WI38 (cell line): ENCODE data around the gene DCLRE1B.

Experiments
- H3K4me3 ChIP-seq: 2 replicates; pipeline ENCODE4 v1.5.1; 2011; ENCODE audit warnings: low read depth, mild to moderate bottlenecking, control low read depth, low read length
- TF ChIP-seq, protein P1 (sequence below): IDR thresholded peaks from 2 replicates; pipeline ENCODE4 v1.5.1; 2012; ENCODE audit warnings: low read depth, mild to moderate bottlenecking, control low read depth, low read length

DCLRE1B gene

DNA sequence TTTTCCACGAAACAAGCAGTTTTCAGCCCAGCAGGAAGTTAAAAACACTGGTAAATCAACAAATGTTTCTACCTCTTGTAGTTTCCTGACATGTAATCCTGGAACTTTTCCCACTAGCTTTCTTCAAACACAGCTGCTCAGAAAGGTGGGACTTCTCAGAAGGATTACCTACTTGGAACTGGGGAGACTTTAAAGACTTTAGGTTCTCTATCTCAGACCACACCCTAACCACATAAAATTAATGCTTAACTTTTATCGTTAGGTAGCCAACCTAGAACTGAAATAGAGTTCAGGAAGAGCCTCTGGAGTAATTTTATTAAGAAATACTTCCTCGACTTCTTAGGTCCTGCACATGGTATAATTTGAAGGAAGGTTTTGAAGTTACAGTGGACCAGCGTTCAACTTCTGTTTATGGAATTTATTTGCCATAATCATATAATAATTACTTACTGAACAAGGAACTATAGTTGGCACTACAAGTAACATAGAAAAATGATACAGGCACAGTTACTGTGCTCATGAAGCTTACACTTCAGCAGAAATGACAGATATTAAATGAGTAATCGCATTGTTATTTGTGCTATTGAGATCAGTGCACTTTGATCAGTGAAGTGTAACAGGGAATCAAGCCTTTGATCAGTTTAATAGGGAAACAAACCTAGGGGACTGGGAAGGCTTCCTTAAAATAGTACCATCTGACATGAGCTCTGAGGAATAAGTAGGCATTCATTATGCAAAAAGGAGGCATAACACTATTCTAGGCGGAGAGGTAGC, 17.5 kb upstream of the DCLRE1B start, which contains the start of gene BCL2L15:
BCL2L15 (minus strand) TSS at position 180 of the 774 bp plus-strand sequence. CDS start 206 bp downstream, outside the sequence.
- TF ChIP-seq, protein P1, sequence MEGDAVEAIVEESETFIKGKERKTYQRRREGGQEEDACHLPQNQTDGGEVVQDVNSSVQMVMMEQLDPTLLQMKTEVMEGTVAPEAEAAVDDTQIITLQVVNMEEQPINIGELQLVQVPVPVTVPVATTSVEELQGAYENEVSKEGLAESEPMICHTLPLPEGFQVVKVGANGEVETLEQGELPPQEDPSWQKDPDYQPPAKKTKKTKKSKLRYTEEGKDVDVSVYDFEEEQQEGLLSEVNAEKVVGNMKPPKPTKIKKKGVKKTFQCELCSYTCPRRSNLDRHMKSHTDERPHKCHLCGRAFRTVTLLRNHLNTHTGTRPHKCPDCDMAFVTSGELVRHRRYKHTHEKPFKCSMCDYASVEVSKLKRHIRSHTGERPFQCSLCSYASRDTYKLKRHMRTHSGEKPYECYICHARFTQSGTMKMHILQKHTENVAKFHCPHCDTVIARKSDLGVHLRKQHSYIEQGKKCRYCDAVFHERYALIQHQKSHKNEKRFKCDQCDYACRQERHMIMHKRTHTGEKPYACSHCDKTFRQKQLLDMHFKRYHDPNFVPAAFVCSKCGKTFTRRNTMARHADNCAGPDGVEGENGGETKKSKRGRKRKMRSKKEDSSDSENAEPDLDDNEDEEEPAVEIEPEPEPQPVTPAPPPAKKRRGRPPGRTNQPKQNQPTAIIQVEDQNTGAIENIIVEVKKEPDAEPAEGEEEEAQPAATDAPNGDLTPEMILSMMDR, result no peak
- no peak within 1 kb of the TSS for H3K4me3 ChIP-seq

DNA sequence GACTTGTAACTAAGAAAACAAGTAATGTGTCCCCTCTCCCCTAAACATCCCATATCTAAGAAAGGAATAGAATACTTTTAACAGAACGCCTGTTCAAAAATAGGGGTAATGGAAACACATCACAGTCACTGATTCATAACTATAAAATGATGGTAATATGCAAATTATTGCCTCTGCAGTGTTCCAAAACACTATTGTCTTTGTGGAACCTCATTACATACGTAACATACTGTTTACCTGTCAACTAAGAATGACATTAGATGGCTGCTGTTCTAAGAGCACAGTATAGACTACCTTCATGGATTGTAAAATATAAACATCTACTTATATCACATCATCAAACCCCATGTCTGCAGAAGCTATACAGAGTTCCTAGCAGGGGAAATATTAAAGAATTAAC, 14.3 kb upstream of the DCLRE1B start:
- TF ChIP-seq, protein P1, result no peak
- H3K4me3 ChIP-seq, result no peak overlapping the region

DNA sequence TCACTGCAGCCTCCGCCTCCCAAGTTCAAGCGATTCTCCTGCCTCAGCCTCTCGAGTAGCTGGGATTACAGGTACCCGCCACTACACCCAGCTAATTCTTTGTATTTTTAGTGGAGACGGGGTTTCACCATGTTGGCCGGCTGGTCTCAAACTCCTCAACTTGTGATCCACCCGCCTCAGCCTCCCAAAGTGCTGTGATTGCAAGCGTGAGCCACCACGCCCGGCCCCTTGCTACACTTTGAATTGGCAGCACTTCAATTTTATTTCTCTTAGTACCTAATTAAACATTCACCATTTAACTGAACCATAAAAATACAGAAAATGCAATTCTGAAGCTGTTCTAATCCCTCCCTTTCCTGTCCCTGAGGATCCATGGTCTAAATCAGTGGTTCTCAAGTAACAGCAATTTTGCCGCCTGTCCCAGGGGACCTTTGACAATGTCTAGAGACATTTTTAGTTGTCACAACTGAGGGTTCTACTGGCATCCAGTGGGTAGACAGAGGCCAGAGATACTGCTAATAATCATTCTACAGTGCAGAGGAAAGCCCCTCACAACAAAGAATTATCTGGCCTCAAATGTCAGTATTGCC, 13.4 kb upstream of the DCLRE1B start:
- no peak overlapping the region for H3K4me3 ChIP-seq
- TF ChIP-seq, protein P1, result no peak

DNA sequence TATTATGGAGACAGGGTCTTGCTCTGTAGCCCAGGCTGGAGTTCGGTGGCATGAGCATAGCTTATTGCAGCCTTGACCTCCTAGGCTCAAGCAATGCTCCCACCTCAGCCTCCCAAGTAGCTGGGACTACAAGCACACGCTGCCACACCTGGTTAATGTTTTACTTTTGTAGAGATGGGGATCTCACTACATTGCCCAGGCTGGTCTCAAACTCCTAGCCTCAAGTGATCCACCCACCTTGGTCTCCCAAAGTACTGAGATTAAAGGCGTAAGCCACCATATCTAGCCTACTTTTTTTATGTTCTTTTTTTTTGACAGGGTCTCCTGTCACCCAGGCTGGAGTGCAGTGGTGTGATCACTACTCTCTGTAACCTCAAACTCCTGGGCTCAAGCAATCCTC, 11.9 kb upstream of the DCLRE1B start:
- no peak overlapping the region for H3K4me3 ChIP-seq
- TF ChIP-seq, protein P1, result no peak

DNA sequence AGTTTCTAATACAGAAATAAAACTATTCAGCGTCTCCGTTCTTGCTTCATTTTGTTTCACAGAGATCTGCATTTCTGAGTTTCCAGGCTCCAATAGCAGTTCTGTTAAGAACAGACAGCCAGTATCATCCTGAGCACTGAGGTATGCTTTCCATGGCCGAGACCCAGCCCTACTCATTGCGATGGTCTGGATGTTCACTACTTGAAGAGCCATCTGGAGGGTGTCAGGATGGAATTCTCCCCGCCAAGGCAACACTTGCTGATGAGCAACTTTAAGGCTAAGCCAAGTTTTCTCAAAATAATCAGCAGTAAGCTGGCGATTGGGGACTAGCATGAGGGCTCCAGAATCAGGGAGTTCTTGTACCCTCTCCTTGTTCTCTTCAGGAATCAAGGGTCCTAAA, 10.0 kb upstream of the DCLRE1B start:
- TF ChIP-seq, protein P1, result no peak
- H3K4me3 ChIP-seq, result no peak overlapping the region

DNA sequence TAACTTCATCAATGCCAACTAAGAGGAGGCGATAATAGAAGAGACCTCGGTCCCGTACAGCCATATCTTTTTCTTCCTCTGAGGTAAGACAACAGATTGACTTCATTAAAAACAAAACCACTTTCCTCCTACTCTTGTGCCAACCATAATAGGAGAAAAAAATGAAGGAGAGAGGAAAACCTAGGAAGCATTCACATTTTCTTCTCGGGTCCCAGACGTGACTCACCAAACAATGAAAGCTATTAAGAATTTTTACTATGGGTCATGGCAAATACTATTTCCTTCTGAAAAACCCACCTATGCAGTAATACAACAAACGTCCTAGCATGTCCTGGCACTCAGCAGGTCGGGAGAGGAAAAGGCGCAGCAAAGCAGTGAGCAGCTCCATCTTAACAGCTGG, 9.2 kb upstream of the DCLRE1B start:
- TF ChIP-seq, protein P1, result no peak
- H3K4me3 ChIP-seq, result no peak overlapping the region

DNA sequence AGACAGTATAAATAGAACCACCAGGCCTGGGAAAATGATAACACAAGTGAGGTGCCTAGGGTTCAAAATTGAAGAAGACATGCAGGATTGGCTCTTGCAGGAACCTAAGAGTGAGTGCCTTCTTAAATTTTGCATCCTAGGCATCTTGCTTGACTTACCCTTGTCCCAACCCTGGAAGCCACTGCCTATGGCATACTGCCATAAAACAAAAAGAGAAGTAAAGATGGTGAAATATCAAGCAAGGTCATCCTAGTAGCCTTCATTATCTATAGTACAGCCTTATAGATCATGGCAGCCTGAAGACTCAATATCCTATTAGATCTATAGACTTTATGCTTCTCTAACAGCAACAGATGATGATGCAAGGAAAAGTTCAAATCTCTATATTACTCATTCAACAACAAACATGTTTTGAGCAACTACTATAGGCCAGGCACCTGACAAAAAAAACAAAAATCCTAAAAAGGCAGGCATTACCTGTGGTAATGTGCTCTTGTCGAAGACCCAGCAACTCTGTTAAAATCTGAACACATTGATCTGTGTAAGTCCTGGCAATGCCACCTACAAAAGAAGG, 6.8 kb upstream of the DCLRE1B start:
- H3K4me3 ChIP-seq, result no peak overlapping the region
- TF ChIP-seq, protein P1, result no peak
